ENCODE measurements around the gene APAF1.

APAF1 gene

DNA sequence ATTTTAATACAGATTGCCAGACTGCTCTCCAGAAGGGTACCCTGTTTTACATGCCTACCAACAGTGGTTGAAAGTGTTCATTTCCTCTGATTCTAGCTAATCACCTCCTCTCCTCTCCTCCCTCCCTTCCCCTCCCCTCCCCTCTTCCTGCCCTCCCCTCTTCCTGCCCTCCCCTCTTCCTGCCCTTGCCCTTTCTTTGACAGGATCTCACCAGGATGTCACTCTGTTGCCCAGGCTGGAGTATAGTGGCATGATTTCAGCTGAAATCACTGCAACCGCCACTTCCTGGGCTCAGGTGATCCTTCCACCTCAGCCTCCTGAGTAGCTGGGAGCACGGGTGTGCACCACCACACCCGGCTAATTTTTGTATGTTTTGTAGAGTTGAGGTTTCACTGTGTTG, 24.7 kb downstream of the APAF1 start:
- H3K4me3 ChIP-seq (ENCODE audit: low read depth, low read length): no peak overlapping the region
- H3K27ac ChIP-seq (ENCODE audit: extremely low read depth, low read depth, low read length): no peak overlapping the region
- H3K9me3 ChIP-seq (ENCODE audit: control insufficient read depth, insufficient read depth, low read depth, low read length): no peaks in the 10 kb centered on the region
- CTCF ChIA-PET: interaction anchor here (0.9 to 1.0 kb wide), 2 partner anchors 15 to 329 kb away, joined by 3 to 4 read pairs; no protein-coding TSS in a partner anchor
- TF ChIP-seq ZNF600 (tag by site-specific recombination; IDR thresholded peaks at IDR 0.05): no peak
- TF ChIP-seq ZNF768 (tag by site-specific recombination; IDR thresholded peaks at IDR 0.05): no peak
- no peak for TF ChIP-seq ZFP3 (tag by site-specific recombination; IDR thresholded peaks at IDR 0.05; ENCODE audit: low read depth)
- no peak for TF ChIP-seq ZNF624 (tag by site-specific recombination; IDR thresholded peaks at IDR 0.05)
- TF ChIP-seq SALL2 (tag by site-specific recombination; IDR thresholded peaks at IDR 0.05; ENCODE audit: borderline replicate concordance): no peak
- TF ChIP-seq ZNF571 (tag by site-specific recombination; IDR thresholded peaks at IDR 0.05): no peak
- TF ChIP-seq ZNF175 (tag by site-specific recombination; IDR thresholded peaks at IDR 0.05): no peak
- no peak for TF ChIP-seq ZNF677 (tag by site-specific recombination; IDR thresholded peaks at IDR 0.05)
- no peak for TF ChIP-seq ZNF623 (tag by site-specific recombination; IDR thresholded peaks at IDR 0.05)
- no peak for TF ChIP-seq ZNF416 (tag by site-specific recombination; IDR thresholded peaks at IDR 0.05)
- no peak for TF ChIP-seq ZNF248 (tag by site-specific recombination; IDR thresholded peaks at IDR 0.05)
- TF ChIP-seq ZNF549 (tag by site-specific recombination; IDR thresholded peaks at IDR 0.05): no peak
- no peak for TF ChIP-seq ZFHX2 (tag by site-specific recombination; conservative IDR thresholded peaks at IDR 0.05)
- TF ChIP-seq GLI4 (tag by site-specific recombination; IDR thresholded peaks at IDR 0.05): no peak
- no peak for TF ChIP-seq ATF2 (tag by site-specific recombination; IDR thresholded peaks at IDR 0.05; ENCODE audit: low read depth)
- no peak for TF ChIP-seq ZNF596 (tag by site-specific recombination; IDR thresholded peaks at IDR 0.05)
- no peak for TF ChIP-seq ZNF2 (tag by site-specific recombination; IDR thresholded peaks at IDR 0.05)
- TF ChIP-seq, protein P1, sequence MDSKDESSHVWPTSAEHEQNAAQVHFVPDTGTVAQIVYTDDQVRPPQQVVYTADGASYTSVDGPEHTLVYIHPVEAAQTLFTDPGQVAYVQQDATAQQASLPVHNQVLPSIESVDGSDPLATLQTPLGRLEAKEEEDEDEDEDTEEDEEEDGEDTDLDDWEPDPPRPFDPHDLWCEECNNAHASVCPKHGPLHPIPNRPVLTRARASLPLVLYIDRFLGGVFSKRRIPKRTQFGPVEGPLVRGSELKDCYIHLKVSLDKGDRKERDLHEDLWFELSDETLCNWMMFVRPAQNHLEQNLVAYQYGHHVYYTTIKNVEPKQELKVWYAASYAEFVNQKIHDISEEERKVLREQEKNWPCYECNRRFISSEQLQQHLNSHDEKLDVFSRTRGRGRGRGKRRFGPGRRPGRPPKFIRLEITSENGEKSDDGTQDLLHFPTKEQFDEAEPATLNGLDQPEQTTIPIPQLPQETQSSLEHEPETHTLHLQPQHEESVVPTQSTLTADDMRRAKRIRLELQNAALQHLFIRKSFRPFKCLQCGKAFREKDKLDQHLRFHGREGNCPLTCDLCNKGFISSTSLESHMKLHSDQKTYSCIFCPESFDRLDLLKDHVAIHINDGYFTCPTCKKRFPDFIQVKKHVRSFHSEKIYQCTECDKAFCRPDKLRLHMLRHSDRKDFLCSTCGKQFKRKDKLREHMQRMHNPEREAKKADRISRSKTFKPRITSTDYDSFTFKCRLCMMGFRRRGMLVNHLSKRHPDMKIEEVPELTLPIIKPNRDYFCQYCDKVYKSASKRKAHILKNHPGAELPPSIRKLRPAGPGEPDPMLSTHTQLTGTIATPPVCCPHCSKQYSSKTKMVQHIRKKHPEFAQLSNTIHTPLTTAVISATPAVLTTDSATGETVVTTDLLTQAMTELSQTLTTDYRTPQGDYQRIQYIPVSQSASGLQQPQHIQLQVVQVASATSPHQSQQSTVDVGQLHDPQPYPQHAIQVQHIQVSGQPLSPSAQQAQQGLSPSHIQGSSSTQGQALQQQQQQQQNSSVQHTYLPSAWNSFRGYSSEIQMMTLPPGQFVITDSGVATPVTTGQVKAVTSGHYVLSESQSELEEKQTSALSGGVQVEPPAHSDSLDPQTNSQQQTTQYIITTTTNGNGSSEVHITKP (tag by site-specific recombination; IDR thresholded peaks at IDR 0.05): no peak
- no peaks in the 10 kb centered on the region; the same call in 1 of the 2 replicates for H3K4me1 ChIP-seq (ENCODE audit: control insufficient read depth, insufficient read depth, low read length)
- peaks cover 55% of the 10 kb centered on the region in 2 experiments for H3K36me3 ChIP-seq (ENCODE audit: control insufficient read depth in 2 of 2, insufficient read depth in 1 of 2, low read length in 2 of 2)
- POLR2A ChIA-PET: no interaction called here

- Histone ChIP-seq H3K4me3 (ENCODE audit: low read depth, low read length) (no peak overlapping the region), H3K9me3 (ENCODE audit: control insufficient read depth, insufficient read depth, low read depth, low read length) (no peaks in the 10 kb centered on the region), H3K27ac (ENCODE audit: extremely low read depth, low read depth, low read length) (no peak overlapping the region), H3K36me3 (ENCODE audit: control insufficient read depth in 2 of 2, insufficient read depth in 1 of 2, low read length in 2 of 2) (peaks cover 45 to 49% of the 10 kb centered on the region in 2 experiments), H3K4me1 (ENCODE audit: control insufficient read depth, insufficient read depth, low read length) (no peaks in the 10 kb centered on the region; the same call in 1 of the 2 replicates)
- POLR2A ChIA-PET: no interaction called here
- CTCF ChIA-PET: no interaction called here
- no peak for TF ChIP-seq ZNF140 (tag by site-specific recombination; IDR thresholded peaks at IDR 0.05)
- no peak for TF ChIP-seq ZNF311 (tag by site-specific recombination; IDR thresholded peaks at IDR 0.05; ENCODE audit: borderline replicate concordance)
- TF ChIP-seq, protein P2, sequence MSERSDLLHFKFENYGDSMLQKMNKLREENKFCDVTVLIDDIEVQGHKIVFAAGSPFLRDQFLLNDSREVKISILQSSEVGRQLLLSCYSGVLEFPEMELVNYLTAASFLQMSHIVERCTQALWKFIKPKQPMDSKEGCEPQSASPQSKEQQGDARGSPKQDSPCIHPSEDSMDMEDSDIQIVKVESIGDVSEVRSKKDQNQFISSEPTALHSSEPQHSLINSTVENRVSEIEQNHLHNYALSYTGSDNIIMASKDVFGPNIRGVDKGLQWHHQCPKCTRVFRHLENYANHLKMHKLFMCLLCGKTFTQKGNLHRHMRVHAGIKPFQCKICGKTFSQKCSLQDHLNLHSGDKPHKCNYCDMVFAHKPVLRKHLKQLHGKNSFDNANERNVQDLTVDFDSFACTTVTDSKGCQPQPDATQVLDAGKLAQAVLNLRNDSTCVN (tag by site-specific recombination; optimal IDR thresholded peaks at IDR 0.05): no peak
- TF ChIP-seq ZEB2 (tag by site-specific recombination; IDR thresholded peaks at IDR 0.05): no peak
Observed at GRCh38 chr12:98671459-98671858, 26.4 kb downstream of the APAF1 start.
